GM18867 (cell line): ENCODE measurements around the gene SLC29A1.

Experiments
- ATAC-seq: cut with Tn5 transposase; IDR thresholded peaks from one replicate; pipeline ENCODE4 v1.9.1; 2021; ENCODE audit warnings: mild to moderate bottlenecking, moderate library complexity; ENCODE audit not compliant: unreplicated experiment

The SLC29A1 gene

GRCh38 chr6:44277763-44278162, 54.4 kb downstream of the SLC29A1 start:
- no peak for ATAC-seq

DNA sequence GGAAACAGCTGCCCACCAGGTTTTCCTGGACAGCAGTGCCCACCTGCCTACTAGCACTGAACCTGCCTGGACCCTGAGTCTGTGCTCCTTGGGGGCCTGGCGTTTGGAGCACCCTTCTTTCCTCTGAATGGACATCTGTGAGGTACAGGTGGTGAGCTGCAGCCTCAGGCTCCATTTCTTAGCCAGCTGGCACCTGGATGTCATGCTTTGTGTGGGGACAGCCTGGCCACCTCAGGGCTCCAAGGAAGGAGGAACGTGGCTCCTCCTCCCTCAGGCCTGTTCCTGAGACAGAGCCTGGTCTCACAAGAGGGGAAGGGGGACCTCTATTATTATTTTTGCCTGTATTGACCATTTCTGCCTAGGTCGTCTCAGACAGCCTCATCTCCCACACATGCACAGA, 54.9 kb downstream of the SLC29A1 start:
- ATAC-seq, result no peak

GRCh38 chr6:44278774-44279697, 55.6 kb downstream of the SLC29A1 start:
- ATAC-seq, result no peak
